Chondrocyte (in vitro differentiated cells): ENCODE measurements around the gene HAUS1. TPM values are rescaled to one million over a fixed set of nuclear protein-coding genes. Genes with fewer than 3 reads are reported as not detected.

Experiments
- total RNA-seq: library from RNA; stranded (reverse); gene quantifications from 3 replicates; pipeline ENCODE4 v1.2.1, GENCODE V29; 2021

Gene HAUS1
- total RNA-seq, 1 donor from 2014 or later: 21.5 TPM

Other genes with a start within 250 kb of the HAUS1 start
- gene EPG5, start 137.1 kb upstream of the HAUS1 start, total RNA-seq: 23.3 to 28.9 TPM (median 24.5 TPM) in 3 replicates
- gene PSTPIP2, start 32.1 kb upstream of the HAUS1 start, total RNA-seq: 4.5 to 5.4 TPM (median 5.0 TPM) in 3 replicates
- gene ATP5F1A, start 6.1 kb upstream of the HAUS1 start, total RNA-seq: 274 to 325 TPM (median 290 TPM) in 3 replicates